Ovary (tissue), 3 donors: ENCODE data around the gene NSD1.

ENCODE experiments used
- CTCF ChIP-seq, 3 donors: fragments of 450-650 bp in 2 of 3; fragments of 200-600 bp in 1 of 3; IDR thresholded peaks; one replicate each; pipeline versions ENCODE4 v1.5.1 to v1.8.0; 2016 to 2022; ENCODE audit warnings: antibody characterized with exemption in 3 of 3, mild to moderate bottlenecking in 1 of 3
- POLR2A ChIP-seq: fragments of 450-650 bp; IDR thresholded peaks from one replicate; pipeline ENCODE4 v1.6.1; 2017; ENCODE audit warnings: antibody characterized with exemption, mild to moderate bottlenecking, moderate library complexity
- donor health status: DM: no; HTN: no; CAD: no.

GRCh38 chr5:177097016-177097985 lies 36.3 kb upstream of the NSD1 start:
- TF ChIP-seq POLR2A (no peak), CTCF (IDR thresholded peaks at IDR 0.05) (no peak)
